Fibroblast of upper back skin (primary cell): ENCODE measurements around the gene PTPRH.
"Not testable (repeated sequence)": the region's sequence is repeated elsewhere in the genome, so short reads cannot be mapped to it uniquely, and the experiment has no call there.

Experiments used
- DNase-seq: peaks from one replicate; pipeline ENCODE4 v3.0.0-alpha.2; 2013

The PTPRH gene

DNA sequence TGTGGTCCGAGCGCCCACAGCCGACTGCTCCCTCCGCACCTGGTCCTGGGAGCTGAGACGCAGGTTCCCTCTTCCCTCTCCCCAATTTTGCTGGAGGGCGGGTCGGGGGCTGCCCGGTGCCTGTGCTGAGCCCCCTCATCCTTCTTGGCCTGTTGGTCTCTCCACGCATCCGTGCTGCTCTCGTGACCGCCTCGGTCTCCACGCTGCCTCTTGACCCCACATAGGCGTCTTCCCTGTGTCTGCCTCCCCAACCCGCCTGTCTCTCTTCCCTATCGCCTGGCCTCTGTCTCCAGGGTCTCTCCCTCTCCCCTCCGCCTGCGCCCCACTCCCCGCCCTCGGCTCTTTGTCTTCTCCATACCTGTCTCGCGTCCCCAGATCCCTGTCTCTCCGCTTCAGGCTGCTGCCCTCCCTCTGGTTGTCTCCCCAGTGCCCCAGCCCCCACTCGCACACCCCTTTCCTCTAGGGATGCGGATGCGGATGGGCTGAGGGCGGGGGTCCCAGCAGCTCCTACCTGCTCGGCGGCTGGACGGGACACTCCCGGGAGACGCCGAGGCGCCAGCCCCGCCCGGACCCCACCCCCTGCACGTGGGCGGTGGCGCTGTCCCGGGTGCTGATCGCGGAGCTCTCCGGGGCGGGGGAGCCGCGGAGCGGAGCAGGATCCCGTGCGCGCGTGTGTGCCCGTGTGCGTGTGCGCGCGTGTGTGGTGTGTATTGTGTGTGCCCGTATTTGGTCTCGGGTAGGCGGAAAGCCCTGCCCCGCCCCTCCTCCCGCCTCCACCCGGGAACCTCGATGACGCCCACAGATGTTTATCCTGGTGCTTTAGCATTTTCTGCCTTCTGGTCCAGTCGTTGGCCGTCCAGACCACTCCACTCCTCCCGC lies 29.5 kb downstream of the PTPRH start, which contains the start of gene SYT5:
Gene SYT5, minus strand, starts transcription at position 684 of the 879 bp plus-strand sequence. CDS start 1,248 bp downstream, outside the sequence.
- peak; percentile 14 for DNase-seq

DNA sequence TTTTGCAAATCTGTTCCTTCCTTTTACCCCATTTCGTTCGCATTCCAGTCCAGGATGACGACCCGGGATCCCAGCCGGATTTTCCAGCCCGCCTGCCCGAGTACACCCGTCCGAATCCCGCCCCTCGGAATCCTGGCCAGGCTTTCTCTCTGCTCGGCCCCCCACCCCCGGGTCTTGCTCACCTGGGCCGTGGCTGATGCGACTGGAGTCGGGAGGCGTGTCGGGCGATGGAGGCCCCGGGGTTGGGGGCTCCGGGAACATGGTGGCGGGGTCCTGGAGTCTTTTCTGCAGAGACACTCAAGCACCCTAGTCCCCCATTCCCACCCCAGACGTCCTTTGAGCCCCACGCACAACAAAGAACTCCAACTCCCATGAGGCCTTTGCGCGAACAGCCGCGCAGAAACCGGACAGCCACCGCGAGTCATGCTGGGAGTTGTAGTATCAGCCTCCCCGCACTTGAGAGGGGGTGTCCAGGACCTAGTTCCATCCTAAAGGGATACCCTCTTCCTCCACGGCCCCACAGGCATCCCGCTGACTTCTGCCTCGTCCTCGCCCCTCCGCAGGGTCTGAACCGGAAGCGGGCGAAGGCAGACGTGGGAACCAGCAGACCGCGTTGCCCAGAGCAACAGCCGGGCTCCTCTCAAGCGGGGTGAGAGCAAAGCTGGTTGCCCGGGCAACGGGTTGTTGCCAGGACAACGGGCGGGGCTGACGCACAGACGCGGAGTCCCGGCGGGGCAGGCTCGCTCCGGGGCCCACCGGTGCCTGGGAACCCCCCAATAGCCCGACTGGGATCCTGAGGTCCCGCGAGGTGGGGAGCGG lies 30.3 kb downstream of the PTPRH start:
- DNase-seq, result peak; percentile 71

DNA sequence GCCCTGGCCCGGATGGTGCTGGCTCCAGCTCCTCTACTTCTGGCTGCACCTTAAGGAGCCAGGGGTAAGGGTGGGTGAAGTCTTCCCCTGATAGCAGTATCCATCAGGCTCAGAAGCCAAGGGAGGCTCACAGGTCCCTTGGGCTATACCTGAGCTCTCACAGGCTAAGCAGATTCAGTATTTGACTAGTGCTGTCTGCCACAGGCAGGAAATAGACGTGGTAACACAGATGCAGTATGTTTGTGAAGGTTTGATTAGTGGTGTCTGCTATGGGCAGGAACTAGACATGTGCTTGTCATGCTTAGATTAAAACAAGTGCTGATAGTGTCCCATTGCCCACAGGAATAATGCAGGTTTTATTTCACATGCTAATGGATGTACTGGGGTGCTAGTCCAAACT lies 33.2 kb downstream of the PTPRH start:
- DNase-seq, result no peak

DNA sequence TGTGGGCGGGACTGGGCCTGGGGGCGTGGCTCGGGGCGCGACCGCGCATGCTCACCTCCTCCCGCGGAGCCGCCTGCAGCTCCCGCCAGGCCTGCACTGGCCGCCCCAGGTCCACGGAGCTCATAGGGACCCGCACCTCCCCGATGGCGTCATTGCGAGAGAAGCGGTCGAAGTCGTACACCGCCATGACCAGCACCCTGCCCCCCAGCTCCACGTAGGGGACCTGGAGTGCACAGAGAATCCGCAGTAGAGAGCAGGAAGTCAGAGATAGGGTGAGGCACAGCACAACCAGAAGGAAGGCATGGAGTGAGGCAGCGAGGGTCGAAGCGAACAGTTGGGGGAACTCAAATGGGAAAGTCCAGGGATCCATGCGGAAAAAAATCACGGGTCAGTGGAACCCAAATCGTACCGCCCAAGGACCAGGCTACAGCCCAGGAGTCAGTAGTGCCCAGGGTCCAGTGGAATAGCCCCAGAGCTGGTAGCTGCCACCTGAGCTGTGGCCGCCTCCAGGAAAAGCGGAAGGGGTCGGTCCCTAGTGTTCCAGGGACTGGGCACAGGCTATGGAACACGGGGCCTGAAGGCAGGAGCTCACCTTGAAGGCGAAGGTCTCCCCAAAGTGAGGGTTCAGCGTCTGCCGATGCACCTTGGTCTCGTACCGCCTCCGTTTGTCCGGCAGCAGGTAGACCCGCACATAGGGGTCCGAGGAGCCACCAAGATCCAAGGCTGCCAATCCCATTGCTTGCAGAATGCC lies 34.0 kb downstream of the PTPRH start:
- no peak for DNase-seq

DNA sequence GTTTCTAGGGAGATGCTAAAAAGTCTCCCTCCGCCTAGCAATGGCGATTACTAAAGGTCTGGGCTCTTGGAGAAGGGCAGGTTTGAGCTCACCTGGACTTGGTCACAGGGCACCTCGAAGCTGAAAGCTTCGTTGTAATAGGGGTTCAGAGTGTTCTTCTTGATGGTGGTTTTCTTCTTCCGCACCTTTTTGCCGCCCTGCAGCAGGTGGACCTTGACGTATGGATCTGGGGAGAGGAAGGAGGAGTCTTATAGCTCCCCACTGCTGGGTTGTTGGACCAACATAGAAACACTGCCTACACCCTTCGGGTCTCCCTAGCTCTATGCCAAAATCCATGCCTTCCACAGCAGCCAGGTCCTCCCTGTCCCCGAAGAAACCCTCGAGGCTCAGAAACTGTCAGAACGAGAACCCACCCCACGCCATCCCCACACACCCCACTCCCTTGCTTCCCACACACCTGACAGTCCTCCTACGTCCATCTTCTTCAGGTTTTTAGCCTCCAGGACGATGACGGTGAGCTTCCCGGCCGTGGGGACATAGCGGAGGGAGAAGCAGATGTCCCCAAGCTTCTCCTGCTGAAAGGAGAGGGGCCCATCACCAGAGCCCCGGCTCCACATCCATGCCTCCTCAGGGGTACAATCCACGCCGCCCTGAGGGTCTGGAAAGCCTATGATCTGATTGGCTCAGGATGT lies 34.7 kb downstream of the PTPRH start:
- no peak for DNase-seq

DNA sequence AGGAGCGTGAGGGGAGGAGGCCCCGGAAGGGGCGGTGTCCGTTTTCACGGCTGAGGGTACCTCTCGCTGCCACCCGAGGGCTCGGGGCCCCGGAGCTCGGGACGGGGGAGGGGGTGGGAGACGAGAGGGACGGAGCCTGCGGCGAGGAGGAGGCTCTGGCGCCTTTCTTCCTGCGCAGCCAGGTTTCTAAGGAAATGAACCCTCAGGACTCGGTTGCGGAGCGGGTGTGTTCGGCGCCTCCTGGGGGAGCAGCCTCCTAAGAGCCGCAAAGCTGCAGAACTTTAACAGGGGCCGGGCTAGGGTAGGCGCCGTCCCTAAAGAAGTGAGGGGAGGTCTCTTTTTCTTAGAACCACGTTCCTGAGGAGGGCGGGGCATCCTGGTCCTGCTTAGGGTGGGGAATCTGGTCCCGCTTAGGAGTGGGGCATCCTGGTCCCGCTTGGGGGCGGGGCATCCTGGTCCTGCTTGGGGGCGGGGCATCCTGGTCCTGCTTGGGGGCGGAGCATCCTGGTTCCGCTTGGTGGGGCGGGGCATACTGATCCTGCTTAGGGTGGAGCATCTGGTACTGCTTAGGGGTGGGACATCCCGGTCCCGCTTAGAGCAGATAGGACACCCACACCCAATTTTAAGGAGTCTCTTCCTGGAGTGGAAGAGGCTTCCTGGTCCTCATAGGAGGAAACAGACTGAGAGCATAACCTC lies 35.4 kb downstream of the PTPRH start:
- DNase-seq, result peak; percentile 68

DNA sequence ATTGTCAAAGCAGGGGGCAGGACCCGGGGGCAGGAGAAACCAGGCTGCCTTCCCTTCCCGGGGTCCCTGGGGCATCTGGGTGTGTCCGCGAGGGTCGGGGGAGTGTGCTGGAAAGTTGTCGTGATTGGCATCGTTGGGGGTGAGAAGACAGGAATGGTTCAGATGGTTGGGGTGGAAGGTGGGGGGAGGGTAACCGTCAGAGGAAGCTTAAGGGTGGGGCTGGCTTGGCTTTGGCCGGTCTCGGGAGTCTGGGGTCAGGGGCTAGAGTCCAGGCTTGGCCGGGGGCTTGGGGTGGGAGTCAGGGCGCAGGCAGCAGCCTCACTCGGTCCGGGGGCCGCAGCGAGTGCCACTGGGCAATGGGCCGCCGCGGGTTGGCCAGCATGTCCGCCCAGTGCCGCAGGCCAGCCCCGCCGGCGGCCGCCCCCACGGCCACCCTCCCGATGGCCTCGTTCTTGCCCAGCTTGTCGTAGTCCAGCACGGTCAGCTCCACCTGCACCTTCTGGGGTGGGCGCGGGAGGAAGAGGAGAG lies 36.1 kb downstream of the PTPRH start:
- DNase-seq, result no peak

DNA sequence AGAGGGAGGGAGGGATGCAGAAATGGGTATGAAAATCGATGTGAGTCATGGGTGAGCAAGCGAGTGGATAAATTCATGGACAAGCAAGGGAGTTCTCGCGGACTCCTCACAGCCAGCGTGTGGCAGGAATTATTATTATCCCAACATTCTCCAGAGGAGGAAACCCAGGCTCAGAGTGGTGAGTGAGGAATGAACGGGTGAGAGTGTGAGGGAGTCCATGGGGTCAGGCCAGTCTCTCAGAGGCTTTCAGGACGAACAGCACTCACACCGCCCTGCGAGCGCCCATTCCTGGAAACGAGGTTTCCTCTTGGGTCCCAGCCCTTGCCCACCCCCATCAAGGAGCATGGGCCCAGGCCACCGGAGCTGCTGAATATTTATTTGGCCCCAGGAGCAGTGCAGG lies 36.6 kb downstream of the PTPRH start:
- DNase-seq, result peak; percentile 71

DNA sequence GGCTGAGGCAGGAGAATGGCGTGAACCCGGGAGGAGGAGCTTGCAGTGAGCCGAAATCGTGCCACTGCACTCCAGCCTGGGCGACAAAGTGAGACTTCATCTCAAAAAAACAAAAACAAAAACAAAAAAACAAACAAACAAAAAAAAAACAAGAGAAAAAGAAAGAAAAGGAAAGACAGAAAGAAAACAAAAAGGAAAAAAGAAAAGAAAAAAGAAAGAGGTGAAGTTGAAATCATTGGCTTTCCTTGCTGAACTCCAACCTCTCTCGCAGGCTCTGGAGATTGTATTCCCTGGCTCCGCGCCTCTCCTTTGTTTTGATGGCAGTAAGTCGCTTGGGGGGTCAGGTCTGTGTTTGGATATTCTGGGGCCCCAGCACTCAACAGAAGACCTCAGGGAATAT lies 37.0 kb downstream of the PTPRH start:
- DNase-seq, result not testable (repeated sequence)

DNA sequence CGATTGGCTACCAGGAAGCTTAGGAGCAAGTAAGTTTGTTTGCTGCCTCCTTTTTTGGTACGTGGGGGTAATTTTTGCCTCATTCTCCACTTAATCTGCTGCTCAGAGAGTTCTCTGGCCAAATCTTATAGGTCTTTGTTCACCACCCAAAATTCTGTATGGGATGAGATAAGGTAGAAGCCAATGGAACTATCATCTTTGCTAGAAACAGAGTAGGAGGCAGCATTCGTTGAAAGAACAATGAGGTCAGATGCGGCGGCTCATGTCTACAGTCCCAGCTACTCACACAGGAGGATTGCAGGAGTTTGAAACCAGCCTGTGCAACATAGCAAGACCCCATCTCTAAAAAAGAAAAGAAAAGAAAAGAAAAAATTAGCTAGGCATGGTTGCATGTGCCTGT lies 37.9 kb downstream of the PTPRH start:
- no peak for DNase-seq

DNA sequence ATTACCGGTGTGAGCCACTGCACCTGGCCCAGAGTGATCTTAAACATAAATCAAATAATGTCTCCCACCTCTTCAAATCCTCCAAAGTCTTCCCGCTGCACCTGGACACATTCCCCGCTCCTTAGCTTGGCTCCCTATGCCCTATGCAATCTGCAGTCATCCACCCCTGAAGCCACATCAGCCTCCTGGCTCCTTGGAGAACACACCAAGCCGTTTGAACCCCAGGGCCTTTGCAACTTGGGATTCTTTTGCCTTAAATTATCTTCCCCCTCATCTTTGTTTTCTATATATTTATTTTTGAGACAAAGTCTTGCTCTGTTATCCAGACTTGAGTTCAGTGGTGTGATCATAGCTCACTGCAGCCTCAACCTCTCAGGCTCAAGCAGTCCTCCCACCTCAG lies 40.2 kb downstream of the PTPRH start:
- no peak for DNase-seq

DNA sequence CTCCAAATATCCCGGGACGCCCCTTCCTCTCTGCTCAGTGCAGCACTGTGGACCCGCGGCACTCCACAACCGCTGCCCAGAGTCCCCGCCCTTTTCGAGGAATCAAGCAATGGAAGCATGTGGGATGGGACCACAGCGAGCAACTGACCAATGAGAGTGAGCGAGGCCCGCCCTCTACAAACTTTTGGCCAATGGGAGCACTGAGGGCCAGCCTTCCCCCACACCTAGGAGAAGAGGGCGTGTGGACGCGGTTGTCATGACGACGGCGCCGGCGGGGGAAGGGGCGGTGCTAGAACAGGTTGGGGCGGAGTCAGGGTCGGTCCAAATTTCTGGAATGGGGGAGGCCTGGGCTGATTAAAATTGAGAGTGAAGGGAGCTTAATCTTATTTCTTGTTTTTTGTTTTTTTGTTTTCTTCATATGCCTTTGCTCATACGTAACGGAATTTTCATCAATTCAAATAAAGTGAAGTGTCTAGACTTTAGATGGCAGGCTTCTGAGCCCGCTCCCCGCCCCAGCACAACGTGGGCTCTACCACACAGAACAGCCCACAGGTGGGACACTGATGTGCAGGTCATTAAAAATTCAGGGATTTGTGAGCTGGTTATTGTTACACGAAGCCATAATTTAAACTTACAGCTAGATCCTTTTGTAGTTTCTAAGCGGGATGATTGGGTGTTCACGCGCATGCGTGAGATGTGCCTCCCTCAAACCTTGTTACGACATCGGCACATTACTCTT lies 42.6 kb downstream of the PTPRH start, which contains the start of gene DNAAF3:
Gene DNAAF3, minus strand, starts transcription at position 84 of the 739 bp plus-strand sequence. CDS start 200 bp downstream, outside the sequence.
- DNase-seq, result peak; percentile 98

DNA sequence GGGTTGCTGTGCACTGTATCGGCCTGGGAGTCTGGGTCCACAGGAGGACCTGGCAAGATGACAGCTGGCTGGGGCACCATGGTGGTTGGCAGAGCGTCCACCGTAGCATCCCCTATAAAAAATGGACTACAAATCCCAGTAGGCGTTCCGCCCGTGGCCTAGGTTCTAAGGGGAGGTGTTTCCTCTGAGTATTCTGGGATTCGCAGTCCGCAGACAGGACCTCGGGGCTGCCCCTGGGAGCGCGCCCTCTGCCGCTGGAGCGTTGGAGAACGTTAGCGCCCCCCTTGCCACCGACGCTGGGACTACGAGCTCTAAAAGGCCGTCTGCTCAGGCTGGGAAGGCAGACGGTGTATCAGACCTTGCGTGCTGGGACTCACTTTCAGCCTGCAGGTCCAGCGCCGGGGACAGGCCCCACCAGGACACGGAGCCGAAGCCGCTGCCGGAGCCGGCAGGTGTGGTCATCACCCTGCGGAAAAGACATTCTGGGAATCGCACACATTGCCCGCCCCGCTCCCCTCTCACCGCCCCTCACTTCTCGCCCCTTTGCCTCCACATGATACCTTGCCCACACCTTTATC lies 43.3 kb downstream of the PTPRH start:
- peak; percentile 59 for DNase-seq

DNA sequence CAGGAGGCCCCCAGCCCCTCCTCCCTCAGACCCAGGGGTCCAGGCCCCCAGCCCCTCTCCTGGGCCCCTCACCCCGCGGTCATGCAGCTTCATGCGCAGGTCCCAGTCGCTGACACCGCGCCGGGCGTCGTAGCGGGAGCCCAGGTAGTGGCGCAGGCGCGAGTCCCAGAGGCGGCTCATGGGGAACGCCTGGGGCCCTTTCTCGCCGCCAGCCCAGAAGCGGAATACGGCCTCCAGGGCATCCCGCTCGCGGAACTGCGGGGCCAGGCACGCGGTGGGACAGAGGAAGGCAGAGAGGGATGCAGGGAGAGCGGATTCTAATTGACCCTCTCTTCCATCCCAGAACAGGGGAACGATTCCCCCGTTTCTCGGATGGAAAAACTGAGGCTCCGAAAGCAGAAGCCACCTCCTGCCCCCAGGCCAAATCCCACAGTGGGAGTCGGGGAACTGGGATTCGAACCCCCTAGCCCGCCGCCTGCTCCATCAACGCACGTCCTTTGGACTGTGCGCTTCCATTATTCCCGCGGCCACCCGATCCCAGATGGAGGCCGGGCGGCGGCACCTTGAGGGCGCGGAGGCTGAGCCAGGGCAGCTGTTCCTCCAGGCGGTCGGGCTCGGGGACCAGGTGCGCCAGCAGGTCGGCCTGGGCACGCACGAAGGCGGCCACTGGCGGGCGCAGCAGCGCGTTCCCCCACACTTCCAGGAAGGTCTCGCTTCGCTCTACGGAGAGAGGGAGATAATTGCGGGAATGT lies 47.6 kb downstream of the PTPRH start:
- DNase-seq, result no peak

DNA sequence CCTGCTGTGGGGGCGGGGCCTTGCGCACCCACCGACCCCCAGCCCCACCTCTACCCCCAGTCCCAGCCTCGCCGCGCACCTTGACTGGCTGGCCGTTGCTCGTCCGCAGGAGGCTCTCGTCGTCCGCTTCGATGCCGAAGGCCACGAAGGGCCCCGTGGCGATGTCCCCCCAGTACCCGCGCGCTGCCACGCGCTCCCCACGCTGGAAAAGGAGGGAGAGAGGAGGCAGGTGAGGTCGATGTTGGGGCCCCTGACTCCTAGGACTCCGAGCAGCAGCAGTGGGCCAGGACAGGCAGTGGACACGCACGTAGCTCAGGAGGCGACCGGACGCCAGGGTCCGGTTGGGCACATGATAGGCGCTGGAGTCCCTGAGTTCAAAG lies 48.3 kb downstream of the PTPRH start:
- no peak for DNase-seq

DNA sequence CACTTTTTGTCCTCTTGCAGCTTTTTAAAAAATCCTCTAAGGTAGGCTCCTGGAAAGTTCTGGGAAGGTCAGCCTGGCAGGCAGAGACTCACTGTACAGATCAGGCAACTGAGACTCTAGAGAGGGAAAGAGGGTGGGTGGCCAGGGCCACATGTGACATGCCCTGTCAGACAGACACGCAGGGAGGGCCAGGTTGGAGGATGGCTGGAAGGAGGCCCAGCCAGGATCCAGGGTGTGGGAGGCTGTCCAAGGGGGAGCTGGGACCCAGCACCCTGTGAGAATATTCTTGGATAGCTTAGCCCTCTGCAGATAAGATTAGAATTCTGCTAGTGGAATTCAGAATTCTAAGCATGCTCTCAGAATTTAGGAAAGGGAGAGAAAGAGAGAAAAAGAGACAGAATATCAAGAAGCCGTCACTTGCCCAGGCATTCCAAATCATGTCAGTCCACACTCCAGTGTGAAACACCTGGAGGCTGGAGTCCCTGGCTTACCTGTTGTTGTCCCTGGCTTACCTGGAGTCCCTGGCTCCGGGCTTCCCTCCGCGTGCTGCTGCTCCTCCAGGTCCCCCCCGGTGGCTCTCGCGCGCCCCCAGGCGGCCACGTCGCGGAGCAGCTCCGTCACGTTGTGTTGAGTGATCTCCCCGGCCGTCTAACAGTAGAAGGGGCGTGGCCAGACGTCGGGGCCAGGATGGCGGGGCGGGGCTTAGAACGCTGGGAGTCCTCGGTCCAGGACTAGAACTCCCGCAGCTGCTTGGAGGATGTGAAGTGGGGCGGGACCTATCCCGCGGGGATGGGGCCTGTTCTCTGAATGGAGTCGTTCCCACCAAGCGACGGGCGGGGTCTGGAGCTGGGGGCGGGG lies 48.9 kb downstream of the PTPRH start:
- peak; percentile 77 for DNase-seq

DNA sequence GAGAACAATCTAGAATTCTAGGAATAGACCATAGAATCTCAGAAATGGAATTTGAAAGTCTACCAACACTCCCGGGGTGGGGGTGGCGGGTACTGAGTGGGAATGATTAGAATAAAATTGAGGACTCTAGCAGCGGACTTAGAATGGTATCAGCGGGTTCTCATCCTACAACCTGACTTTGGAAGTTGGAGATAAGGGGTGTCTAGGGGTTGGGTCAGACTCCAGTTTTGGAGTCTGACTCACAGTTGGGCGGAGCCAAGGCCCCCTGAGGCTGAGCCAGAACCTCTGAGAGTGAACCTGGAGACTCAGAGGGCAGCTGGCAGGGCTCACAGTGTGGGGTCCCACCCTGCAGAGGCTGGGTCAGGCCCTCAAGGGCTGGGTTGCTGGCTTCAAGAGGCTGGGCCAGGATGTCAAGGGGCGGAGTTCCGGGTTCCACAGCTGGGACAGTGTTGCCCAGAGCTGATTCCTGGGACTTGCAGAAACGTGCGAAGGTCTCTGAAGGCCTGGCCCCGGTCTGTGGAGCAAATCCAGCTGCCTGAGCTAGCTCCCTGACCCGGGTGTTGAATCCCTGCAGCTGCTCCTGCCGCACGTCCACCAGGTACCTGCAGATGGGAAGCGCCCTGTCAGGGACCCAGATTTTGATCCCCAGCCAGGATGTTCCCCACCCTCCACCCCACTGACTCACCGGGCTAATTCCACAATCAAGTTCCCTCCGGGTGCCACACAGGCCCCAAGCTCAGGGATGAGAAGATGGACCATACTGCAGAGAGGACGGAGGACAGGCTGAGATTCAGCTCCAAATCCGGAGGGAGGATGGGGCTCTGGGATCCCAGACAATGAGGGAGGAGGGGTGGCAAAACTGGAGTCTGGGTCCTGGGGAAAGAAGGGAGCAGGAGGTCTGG lies 50.2 kb downstream of the PTPRH start:
- no peak for DNase-seq

DNA sequence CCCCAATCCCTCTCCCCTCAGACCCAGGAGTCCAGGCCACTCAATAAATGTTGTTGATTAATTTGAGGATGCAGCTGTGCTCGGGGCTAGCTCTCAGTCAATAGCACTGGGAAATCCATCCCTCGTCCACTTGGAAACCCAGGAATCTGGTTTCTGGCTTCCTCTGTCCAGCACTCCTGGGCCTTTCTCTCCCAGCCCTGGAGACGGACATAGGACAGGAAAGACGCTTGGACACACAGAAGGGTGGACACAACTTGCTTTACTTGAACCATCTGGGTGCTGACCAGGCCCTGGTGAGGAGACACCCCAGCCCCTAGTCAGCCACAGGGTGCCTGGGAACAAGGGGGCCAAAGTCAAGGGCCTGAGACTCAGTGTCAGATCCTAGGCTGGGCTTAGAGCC lies 50.9 kb downstream of the PTPRH start:
- DNase-seq, result no peak
